ENCODE data around the gene CALHM2. TPM values are rescaled to one million over a fixed set of nuclear protein-coding genes. Genes with fewer than 3 reads are reported as not detected.

The CALHM2 gene
- total RNA-seq, 1 donor from 2014 or later = 94.3 TPM

- no peak overlapping the region for H3K27ac ChIP-seq
- intact Hi-C loops (cut with DNase I) = no loop called here
Measured at GRCh38 chr10:103465411-103466179, 13.4 kb upstream of the CALHM2 start.

GRCh38 chr10:103463499-103463898, 11.3 kb upstream of the CALHM2 start:
- Histone ChIP-seq H3K9me3 (no peaks in the 10 kb centered on the region), H3K36me3 (no peaks in the 10 kb centered on the region), H3K27ac (no peak overlapping the region), H3K4me3 (no peak overlapping the region), H3K4me1 (no peaks in the 10 kb centered on the region), H3K27me3 (no peaks in the 10 kb centered on the region)
- intact Hi-C loops (cut with DNase I) = no loop called here
- TF ChIP-seq POLR2A (IDR thresholded peaks at IDR 0.05) = no peak
- no peak for TF ChIP-seq POLR2AphosphoS5 (IDR thresholded peaks at IDR 0.05; ENCODE audit: insufficient read depth in 1 of 2, low read depth in 1 of 2)
- TF ChIP-seq CTCF (IDR thresholded peaks at IDR 0.05) = no peak
- DNase-seq (ENCODE audit: extremely low spot score in 2 of 2) = no peak

More at GRCh38 chr10:103465411-103466179, 13.4 kb upstream of the CALHM2 start:
- H3K27me3 ChIP-seq = no peaks in the 10 kb centered on the region
- DNase-seq (ENCODE audit: extremely low spot score in 2 of 2) = no peak
- no peak overlapping the region for H3K4me3 ChIP-seq
- no peak for TF ChIP-seq POLR2A (IDR thresholded peaks at IDR 0.05)
- TF ChIP-seq CTCF (IDR thresholded peaks at IDR 0.05) = no peak
- no peak for TF ChIP-seq POLR2AphosphoS5 (IDR thresholded peaks at IDR 0.05; ENCODE audit: insufficient read depth in 1 of 2, low read depth in 1 of 2)
- H3K36me3 ChIP-seq = no peaks in the 10 kb centered on the region
- H3K9me3 ChIP-seq = no peaks in the 10 kb centered on the region
- peaks cover 2% of the 10 kb centered on the region for H3K4me1 ChIP-seq

GRCh38 chr10:103459615-103460014, 7.4 kb upstream of the CALHM2 start:
- intact Hi-C loops (cut with DNase I) = no loop called here
- H3K27ac ChIP-seq = no peak overlapping the region
- H3K36me3 ChIP-seq = no peaks in the 10 kb centered on the region
- no peaks in the 10 kb centered on the region for H3K9me3 ChIP-seq
- H3K4me1 ChIP-seq = no peaks in the 10 kb centered on the region
- H3K27me3 ChIP-seq = no peaks in the 10 kb centered on the region
- DNase-seq (ENCODE audit: extremely low spot score in 2 of 2) = no peak
- TF ChIP-seq POLR2A (IDR thresholded peaks at IDR 0.05) (no peak), POLR2AphosphoS5 (IDR thresholded peaks at IDR 0.05; ENCODE audit: insufficient read depth in 1 of 2, low read depth in 1 of 2) (no peak), CTCF (IDR thresholded peaks at IDR 0.05) (no peak)
- no peak overlapping the region for H3K4me3 ChIP-seq

GRCh38 chr10:103458720-103459119, 6.5 kb upstream of the CALHM2 start, which contains the start of gene CALHM1:
CALHM1 (minus strand) TSS chr10:103458900; CDS start chr10:103458751, 149 bp downstream.
- DNase-seq (ENCODE audit: extremely low spot score in 2 of 2) = no peak
- Histone ChIP-seq H3K9me3 (no peaks in the 10 kb centered on the region), H3K27me3 (no peaks in the 10 kb centered on the region), H3K36me3 (no peaks in the 10 kb centered on the region), H3K4me3 (no peak within 1 kb of the TSS), H3K4me1 (no peaks in the 10 kb centered on the region), H3K27ac (no peak within 1 kb of the TSS)
- TF ChIP-seq POLR2A (IDR thresholded peaks at IDR 0.05) = no peak
- no peak for TF ChIP-seq CTCF (IDR thresholded peaks at IDR 0.05)
- no peak for TF ChIP-seq POLR2AphosphoS5 (IDR thresholded peaks at IDR 0.05; ENCODE audit: insufficient read depth in 1 of 2, low read depth in 1 of 2)
- intact Hi-C loops (cut with DNase I) = no loop called here

GRCh38 chr10:103457896-103458583, 5.9 kb upstream of the CALHM2 start:
- Histone ChIP-seq H3K36me3 (no peaks in the 10 kb centered on the region), H3K4me1 (peaks cover under 1% of the 10 kb centered on the region), H3K27me3 (no peaks in the 10 kb centered on the region), H3K9me3 (no peaks in the 10 kb centered on the region), H3K27ac (no peak overlapping the region), H3K4me3 (no peak overlapping the region)
- intact Hi-C loops (cut with DNase I) = no loop called here
- DNase-seq (ENCODE audit: extremely low spot score in 2 of 2) = no peak
- no peak for TF ChIP-seq POLR2A (IDR thresholded peaks at IDR 0.05)
- no peak for TF ChIP-seq POLR2AphosphoS5 (IDR thresholded peaks at IDR 0.05; ENCODE audit: insufficient read depth in 1 of 2, low read depth in 1 of 2)
- TF ChIP-seq CTCF (IDR thresholded peaks at IDR 0.05) = no peak

Data from vagina (tissue), 2 donors.